ENCODE data around the gene PLCD3. TPM values are rescaled to one million over a fixed set of nuclear protein-coding genes. Genes with fewer than 3 reads are reported as not detected.

Gene PLCD3
- total and polyA plus RNA-seq, 2 of the 8 experiments (the other 6 are each of a cell fraction or from before 2014, with no cell fraction given) = 26.5 to 48.1 TPM

DNA sequence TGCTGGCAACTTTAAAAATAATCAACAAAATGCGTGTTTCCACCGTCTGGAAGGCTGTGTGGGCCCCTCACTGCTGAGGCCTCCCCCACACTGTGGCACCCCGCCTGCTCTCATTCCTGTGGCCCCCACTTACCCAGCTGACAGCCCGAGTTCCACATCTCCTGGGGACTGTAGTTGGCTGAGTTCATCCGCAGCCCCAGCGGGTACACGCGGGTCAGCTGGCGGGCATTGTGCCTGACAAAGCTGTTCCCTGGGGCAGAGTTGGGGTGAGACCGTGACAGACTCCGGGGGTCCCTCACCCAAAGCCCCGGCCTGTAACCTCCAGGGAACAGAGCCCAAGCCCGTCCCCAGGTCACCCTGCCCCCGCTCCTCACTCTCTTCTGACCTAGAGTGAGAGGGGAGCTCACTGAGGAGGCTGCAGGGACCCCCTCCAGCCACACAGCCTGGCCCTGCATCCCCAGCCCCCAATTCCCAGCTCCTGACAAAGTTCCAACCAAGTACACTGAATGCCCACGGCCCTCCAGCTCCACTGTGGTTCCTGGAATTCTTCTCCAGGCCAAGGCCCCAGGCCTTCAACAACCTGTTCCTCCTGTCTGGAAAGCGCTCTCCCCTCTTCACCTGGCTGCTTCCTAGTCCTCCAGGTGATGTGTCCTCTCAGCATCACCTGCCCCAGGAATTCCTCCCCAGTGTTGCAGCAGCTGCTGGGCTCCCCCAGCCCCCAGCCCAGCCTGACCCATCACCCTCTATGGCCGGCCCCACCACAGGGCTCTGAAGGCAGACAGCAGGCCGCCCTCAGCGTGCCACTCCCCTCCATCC is 18.0 kb downstream of the PLCD3 start (continued):
- no peak for TF ChIP-seq CBX8 (IDR thresholded peaks at IDR 0.05; ENCODE audit: borderline replicate concordance, low read depth, low read length)
